T-helper 17 cell (primary cell): ENCODE measurements around the gene THSD4. TPM values are rescaled to one million over a fixed set of nuclear protein-coding genes. Genes with fewer than 3 reads are reported as not detected.
A peak's percentile ranks its signal among the peaks of the same experiment; 100 is the strongest.

Experiments
- ATAC-seq: fragments of 150-1000 bp; cut with Tn5 transposase; 2 replicates; pipeline ENCODE4 v1.10.0; 2021; ENCODE audit warnings: mild to moderate bottlenecking, moderate library complexity
- DNase-seq, 3 donors: peaks; one replicate each; pipeline versions ENCODE4 v3.0.0 to v3.0.0-alpha.2; 2020 to 2021
- H3K9me3 ChIP-seq: one replicate; pipeline ENCODE4 v1.7.0; 2013; ENCODE audit warnings: low read length, mild to moderate bottlenecking; ENCODE audit not compliant: control insufficient read depth, poor library complexity, severe bottlenecking
- H3K27ac Mint-ChIP-seq: one replicate; pipeline ENCODE4 v1.8.0; 2022; ENCODE audit warnings: mild to moderate bottlenecking, moderate library complexity, mixed read lengths
- H3K27me3 Mint-ChIP-seq: one replicate; pipeline ENCODE4 v1.8.0; 2022; ENCODE audit warnings: mixed read lengths
- H3K36me3 Mint-ChIP-seq: one replicate; pipeline ENCODE4 v1.8.0; 2022; ENCODE audit warnings: low read depth, mixed read lengths
- H3K4me1 Mint-ChIP-seq: one replicate; pipeline ENCODE4 v1.8.0; 2022; ENCODE audit warnings: mild to moderate bottlenecking, mixed read lengths
- H3K4me3 Mint-ChIP-seq: one replicate; pipeline ENCODE4 v1.8.0; 2022; ENCODE audit warnings: mild to moderate bottlenecking, moderate library complexity, mixed read lengths
- total RNA-seq, 4 donors: library from RNA in 2 of 4; stranded (reverse) in 2 of 4; gene quantifications; one replicate each; pipeline ENCODE4 v1.2.3 and lab custom pipeline; 2022 to 2026

The THSD4 gene
- total RNA-seq, 2 donors from 2014 or later, result not detected

DNA sequence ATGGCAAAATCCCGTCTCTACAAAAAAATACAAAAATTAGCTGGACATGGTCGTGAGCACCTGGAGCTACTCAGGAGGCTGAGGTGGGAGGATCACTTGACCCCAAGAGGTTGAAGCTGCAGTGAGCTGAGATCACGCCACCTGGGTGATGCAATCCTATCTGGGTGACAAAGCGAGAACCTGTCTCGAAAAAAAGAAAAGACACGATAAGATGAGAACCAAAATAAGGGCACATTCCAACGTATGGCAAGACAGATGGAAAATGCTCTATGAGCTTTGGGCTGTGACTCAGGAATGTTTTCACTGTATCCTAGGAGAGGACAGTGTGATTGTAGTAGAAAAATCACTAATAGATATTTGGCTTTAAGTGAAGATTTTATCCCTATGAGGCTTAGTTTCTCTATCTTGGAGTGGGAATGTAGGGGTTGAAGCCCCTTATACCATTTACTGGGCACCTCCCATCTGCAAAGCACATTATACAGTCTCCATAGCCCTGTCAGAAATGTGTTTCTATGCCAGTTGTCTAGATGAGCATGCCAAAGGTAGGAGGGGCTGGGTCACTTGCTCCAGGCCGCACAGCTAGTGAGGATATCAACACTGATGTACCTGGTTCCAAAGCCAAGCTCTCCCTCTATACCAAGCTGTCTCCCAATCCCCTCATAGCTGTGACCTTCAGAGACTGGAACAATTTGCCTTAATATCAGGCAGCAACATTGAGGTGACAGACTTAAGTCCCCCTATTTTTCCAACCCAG is 641.5 kb downstream of the THSD4 start:
- H3K9me3 ChIP-seq, result no peaks in the 10 kb centered on the region
- ATAC-seq (no peak), DNase-seq (no peak)
- Mint-ChIP-seq H3K4me3 (no peak overlapping the region), H3K27me3 (peaks cover 13% of the 10 kb centered on the region), H3K4me1 (no peaks in the 10 kb centered on the region), H3K27ac (no peak overlapping the region), H3K36me3 (peaks cover 2% of the 10 kb centered on the region)

DNA sequence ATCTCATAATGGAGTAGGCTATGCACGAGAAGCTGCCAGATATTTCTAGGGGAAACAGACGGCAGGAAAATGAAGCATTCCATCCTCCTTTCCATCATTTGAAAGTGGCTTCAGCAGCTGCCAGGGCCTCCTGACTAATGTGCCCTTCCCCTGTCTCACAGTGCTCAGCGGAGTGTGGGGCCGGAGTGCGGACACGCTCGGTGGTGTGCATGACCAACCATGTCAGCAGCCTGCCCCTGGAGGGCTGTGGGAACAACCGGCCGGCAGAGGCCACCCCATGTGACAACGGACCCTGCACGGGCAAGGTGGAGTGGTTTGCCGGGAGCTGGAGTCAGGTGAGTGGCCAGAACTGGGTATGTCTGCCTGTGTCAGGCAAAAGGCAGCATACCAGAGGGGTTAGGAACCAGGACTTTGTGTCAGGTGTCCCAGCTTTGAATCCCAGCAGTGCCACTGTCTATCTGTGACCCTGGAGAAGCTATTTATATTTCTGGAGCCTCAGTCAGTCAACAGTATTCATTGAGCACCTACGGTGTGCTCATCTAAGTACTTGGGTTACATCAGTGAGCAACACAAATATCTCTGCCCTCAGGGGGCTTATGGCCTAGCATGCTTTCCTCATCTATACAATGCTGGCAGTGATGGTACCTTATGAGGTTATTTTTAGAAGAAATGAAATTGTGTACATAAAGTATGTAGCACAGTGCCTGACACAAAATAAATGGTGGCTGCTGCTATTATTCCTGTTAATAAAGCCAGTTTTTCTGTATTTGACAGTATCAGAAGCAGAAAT is 642.7 kb downstream of the THSD4 start:
- H3K27me3 Mint-ChIP-seq, result peaks cover 9% of the 10 kb centered on the region
- ATAC-seq, result no peak
- H3K4me1 Mint-ChIP-seq, result no peaks in the 10 kb centered on the region

DNA sequence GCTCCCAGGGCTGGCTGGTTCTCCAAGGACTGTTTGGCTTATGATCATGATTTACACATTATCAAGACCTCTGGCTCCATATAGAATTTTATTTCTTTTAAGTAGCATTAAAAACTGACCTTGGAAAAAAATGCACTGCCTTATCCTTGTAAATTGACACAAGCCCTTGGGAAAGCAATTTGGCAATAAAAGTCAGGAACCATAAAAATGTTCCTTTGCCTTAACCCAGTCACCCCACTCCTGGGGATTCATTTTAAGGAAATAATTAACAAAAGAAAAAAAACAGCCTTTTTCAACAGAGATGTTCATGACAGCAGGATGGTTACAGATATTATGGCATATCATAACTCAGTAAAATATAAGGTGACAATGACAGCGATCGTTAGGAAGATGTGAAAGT is 643.4 kb downstream of the THSD4 start:
- Mint-ChIP-seq H3K27me3 (peaks cover 9% of the 10 kb centered on the region), H3K4me1 (no peaks in the 10 kb centered on the region), H3K36me3 (peaks cover 2% of the 10 kb centered on the region), H3K4me3 (no peak overlapping the region), H3K27ac (no peak overlapping the region)
- H3K9me3 ChIP-seq, result no peaks in the 10 kb centered on the region
- no peak for ATAC-seq
- DNase-seq, result no peak

More for the DNA sequence above, 642.7 kb downstream of the THSD4 start:
- H3K36me3 Mint-ChIP-seq, result peaks cover 2% of the 10 kb centered on the region
- no peak overlapping the region for H3K4me3 Mint-ChIP-seq
- H3K27ac Mint-ChIP-seq, result no peak overlapping the region
- no peak for DNase-seq
- no peaks in the 10 kb centered on the region for H3K9me3 ChIP-seq

DNA sequence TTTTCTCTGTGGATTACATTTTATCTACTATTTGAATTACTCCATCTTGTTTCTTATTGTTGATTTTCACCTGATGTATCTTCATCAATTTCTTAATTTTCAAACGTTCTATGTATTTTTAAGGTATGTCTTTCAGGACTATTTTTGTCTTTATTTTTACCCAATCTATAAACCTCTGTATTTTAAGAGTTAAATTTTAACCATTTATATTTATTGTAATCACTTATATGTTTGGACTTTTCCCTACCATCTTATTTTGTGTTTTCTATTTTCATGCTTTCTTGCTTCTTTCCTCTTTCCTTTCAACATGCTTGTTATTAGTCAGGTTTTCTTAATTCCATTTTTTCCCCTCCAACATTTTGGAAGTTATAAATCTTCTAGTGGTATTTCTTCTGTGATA is 645.6 kb downstream of the THSD4 start:
- no peaks in the 10 kb centered on the region for H3K9me3 ChIP-seq
- no peak for DNase-seq
- ATAC-seq, result no peak
- Mint-ChIP-seq H3K4me1 (no peaks in the 10 kb centered on the region), H3K27me3 (peaks cover 13% of the 10 kb centered on the region), H3K4me3 (no peak overlapping the region), H3K36me3 (no peaks in the 10 kb centered on the region), H3K27ac (no peak overlapping the region)

DNA sequence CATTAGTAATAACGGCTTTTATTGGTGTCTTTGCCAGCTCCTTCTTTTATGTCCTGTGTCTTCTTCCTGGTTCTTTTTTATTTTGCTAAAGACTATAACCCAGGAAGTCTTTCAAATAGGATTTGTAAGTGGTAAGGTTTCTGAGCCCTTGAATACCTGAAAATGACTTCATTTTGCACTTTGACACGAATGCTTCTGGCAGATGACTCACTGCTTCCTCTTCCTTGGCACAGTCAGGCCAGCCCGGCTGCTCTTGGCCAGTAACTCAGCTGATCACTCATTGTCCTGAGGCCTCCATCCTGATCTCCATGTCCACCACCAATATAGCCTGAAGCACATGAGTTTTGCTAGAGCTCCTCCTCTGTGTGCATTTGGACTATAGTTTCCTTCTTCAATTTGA is 646.4 kb downstream of the THSD4 start:
- Mint-ChIP-seq H3K4me3 (no peak overlapping the region), H3K27me3 (peaks cover 16% of the 10 kb centered on the region), H3K4me1 (no peaks in the 10 kb centered on the region), H3K36me3 (no peaks in the 10 kb centered on the region), H3K27ac (no peak overlapping the region)
- DNase-seq, result no peak
- H3K9me3 ChIP-seq, result no peaks in the 10 kb centered on the region
- no peak for ATAC-seq

DNA sequence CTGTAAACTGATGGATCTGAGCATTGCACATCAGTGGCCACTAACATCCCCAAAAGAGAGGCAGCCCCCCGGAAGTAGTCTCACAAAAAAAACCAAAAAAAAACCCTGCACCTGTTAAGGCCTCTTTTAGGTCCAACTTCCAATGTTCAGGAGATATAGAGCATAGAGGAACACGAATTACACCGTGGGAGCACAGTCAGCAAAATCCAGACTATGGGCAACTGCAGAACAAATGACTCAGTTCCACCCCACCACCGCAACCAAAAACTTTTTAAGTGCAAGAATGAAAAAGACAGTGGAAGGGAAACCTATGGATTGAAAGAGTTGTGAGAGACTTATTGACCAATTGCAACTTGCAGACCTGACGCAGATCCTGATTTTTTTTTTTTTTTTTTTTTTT is 652.9 kb downstream of the THSD4 start:
- H3K27me3 Mint-ChIP-seq, result peaks cover 35% of the 10 kb centered on the region
- H3K9me3 ChIP-seq, result no peaks in the 10 kb centered on the region
- no peaks in the 10 kb centered on the region for H3K36me3 Mint-ChIP-seq
- no peak for DNase-seq
- ATAC-seq, result no peak
- H3K4me3 Mint-ChIP-seq, result no peak overlapping the region
- no peak overlapping the region for H3K27ac Mint-ChIP-seq
- no peaks in the 10 kb centered on the region for H3K4me1 Mint-ChIP-seq

DNA sequence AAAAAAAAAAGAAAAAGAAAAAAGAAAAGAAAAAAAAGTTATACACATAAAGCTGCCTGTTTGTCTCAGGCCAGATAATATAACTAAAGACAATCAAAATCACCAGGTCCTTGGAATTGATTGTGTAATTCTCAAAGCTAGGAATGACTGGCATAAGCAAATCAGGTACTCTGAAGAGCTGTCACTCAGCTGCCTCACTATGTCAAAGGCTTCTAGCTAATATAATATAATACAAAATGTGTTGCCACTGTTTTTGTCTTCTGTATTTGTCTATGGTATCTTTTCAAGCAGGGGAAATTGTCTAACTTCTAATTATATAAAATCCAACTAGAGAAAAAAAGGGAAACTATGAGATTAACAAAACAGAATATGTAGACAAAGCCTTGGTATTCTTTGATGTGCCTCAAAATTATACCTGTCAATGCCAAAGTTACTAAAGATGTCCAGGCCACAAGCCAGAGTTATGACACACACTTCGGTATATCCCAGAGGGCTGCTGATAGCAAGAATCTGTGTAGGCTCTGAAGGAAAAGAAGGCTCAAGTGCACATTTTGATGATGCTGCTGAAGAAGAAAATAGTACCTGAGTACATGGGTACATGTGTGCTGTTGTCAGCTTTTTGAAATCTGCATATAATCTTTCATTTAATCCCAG is 658.1 kb downstream of the THSD4 start:
- H3K36me3 Mint-ChIP-seq, result no peaks in the 10 kb centered on the region
- H3K4me3 Mint-ChIP-seq, result no peak overlapping the region
- H3K27me3 Mint-ChIP-seq, result peaks cover 12% of the 10 kb centered on the region
- no peak for DNase-seq
- H3K27ac Mint-ChIP-seq, result no peak overlapping the region
- ATAC-seq, result no peak
- no peaks in the 10 kb centered on the region for H3K4me1 Mint-ChIP-seq
- H3K9me3 ChIP-seq, result no peaks in the 10 kb centered on the region

DNA sequence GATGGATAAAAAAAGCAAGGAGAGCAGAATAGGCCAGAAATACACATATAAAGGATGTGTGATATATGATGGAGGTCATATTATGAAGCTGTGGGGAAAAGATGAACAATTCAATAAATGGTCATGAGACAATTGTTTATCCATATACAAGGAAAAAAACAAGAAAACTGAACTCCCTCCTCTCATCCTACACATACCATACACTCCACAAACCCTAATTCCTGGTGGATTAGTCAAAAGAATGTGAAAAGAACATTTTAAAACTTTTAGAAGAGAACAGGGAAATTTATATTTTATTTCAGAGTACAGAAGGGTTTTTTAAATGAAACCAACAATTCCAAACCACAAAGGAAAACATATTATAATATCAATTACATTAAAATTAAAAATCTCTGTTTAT is 660.6 kb downstream of the THSD4 start:
- Mint-ChIP-seq H3K4me3 (no peak overlapping the region), H3K27me3 (peaks cover 18% of the 10 kb centered on the region), H3K4me1 (peaks cover 5% of the 10 kb centered on the region), H3K27ac (no peak overlapping the region), H3K36me3 (no peaks in the 10 kb centered on the region)
- ATAC-seq (no peak), DNase-seq (no peak)
- H3K9me3 ChIP-seq, result no peaks in the 10 kb centered on the region

DNA sequence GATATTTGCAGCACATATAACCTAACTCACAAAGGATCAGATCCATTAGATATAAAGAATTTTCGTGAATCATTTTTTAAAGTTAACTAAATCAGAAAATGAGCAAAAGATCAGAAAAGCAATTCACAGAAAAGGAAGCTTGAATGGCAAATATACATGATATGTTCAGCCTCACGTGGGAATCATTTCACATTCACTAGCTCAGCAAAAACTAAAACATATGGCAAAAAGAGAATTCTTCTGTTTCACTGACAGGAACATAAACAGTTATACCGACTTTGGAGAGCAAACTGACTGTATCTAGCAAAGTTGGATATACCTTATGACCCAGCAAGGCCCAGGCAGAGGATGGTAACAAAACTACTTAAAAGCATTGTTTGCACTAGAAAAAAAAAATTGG is 661.0 kb downstream of the THSD4 start:
- Mint-ChIP-seq H3K36me3 (no peaks in the 10 kb centered on the region), H3K4me1 (peaks cover 5% of the 10 kb centered on the region), H3K27ac (no peak overlapping the region), H3K27me3 (peaks cover 18% of the 10 kb centered on the region), H3K4me3 (no peak overlapping the region)
- DNase-seq, result no peak
- no peak for ATAC-seq
- H3K9me3 ChIP-seq, result no peaks in the 10 kb centered on the region

DNA sequence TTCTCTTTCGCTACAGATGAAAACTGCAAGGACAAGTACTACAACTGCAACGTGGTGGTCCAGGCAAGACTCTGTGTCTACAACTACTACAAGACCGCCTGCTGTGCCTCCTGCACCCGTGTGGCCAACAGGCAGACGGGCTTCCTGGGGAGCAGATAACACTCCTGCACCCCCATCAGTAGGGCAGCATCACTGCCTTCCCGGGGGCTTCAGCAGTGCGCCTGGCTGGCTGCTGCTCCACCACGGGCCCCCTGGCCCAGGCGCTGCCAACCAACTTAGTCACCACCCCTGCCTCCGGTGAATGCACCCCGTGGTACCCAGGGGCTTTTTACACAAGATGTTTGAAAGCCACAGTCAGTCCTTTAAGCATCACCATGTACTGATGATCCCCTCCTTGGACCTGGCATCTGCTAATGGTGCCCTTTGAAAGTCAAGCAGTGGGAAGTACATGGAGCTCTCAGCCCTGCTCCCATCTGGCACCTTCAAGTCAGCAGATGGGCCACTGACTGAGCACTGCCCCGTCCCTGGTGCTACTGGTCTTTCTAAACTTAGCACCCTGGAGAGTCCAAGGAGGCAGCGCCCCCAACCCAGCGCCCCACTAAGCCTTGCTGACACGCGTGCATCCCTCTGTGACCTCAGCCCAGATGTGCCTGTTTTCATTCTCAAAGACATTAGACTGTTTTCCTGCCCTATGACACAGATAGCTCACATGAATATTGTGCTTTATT is 662.1 kb downstream of the THSD4 start:
- Mint-ChIP-seq H3K27ac (no peak overlapping the region), H3K27me3 (peaks cover 18% of the 10 kb centered on the region)

DNA sequence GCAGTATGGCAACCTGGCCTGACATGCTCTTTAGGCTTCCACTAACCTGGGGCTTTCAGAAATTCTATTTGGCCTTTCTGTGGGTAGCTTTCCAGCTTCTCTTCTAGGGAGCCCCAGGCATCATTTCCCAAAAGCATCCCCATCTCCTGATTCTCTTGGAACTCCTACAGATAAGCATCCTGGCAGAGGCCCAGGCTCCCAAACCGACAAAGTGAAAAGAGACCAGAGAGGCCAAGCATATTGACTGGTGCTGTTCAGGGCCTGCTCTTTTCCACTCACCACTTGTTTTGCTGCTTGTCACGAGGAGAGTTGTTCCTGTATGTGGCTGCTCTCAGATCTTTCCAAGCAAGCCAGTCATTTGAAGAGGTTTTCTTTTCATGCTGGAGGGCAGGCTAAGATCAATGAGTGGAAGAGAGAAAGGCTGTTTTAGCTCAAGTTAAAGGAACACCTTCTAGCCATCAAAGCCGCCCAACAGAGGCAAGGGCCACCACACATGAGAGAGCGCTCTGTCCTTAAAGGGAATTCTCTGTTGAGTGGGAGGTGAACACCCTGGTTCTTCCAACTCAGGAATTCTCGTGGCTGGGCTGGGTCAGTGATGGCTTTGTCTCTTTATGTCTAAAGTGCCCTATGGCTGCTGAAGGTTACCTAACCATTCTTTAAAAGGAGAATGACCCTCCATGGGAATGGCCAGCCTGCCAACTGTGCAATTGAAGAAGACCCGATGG is 664.0 kb downstream of the THSD4 start:
- H3K4me3 Mint-ChIP-seq, result no peak overlapping the region
- no peaks in the 10 kb centered on the region for H3K9me3 ChIP-seq
- H3K27ac Mint-ChIP-seq, result no peak overlapping the region
- H3K27me3 Mint-ChIP-seq, result peaks cover 24% of the 10 kb centered on the region
- no peak for ATAC-seq
- peaks cover 5% of the 10 kb centered on the region for H3K4me1 Mint-ChIP-seq
- DNase-seq, result no peak
- H3K36me3 Mint-ChIP-seq, result no peaks in the 10 kb centered on the region

More for the DNA sequence above, 662.1 kb downstream of the THSD4 start:
- H3K4me3 Mint-ChIP-seq, result no peak overlapping the region
- no peaks in the 10 kb centered on the region for H3K9me3 ChIP-seq
- ATAC-seq, result no peak
- no peaks in the 10 kb centered on the region for H3K36me3 Mint-ChIP-seq
- peaks cover 5% of the 10 kb centered on the region for H3K4me1 Mint-ChIP-seq
- no peak for DNase-seq

DNA sequence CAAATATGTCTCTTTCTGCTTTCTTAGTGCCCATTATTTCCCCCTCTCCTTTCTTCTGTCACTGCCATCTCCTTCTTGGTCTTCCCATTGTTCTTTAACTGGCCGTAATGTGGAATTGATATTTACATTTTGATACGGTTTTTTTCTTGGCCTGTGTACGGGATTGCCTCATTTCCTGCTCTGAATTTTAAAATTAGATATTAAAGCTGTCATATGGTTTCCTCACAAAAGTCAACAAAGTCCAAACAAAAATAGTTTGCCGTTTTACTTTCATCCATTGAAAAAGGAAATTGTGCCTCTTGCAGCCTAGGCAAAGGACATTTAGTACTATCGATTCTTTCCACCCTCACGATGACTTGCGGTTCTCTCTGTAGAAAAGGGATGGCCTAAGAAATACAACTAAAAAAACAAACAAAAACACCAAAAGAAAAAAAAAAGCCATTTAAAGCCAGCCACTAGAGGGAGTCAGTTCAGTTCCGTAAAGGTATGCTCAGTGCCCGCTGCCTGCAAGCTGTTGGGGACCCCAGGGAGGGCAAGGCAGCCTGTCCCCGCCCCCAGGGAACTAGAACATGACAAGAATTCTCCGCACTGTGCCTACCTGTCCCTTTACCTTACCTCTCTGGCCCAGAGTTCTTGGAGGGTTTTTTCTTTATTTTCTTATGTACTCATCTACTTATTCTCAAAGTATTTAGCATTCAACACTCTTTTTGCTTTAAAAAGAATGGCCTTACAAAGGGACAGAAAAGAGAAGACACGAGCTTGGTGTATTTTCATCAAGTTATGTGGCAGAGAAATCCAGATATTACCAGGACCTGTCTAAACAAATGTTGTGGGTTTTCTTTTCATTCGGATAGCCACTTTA is 665.1 kb downstream of the THSD4 start:
- ATAC-seq (peak; percentile 68), DNase-seq (no peak)
- no peak overlapping the region for H3K4me3 Mint-ChIP-seq

More for the DNA sequence above, 665.1 kb downstream of the THSD4 start:
- Mint-ChIP-seq H3K27me3 (peaks cover 33% of the 10 kb centered on the region), H3K27ac (no peak overlapping the region), H3K4me1 (peaks cover 5% of the 10 kb centered on the region), H3K36me3 (no peaks in the 10 kb centered on the region)
- H3K9me3 ChIP-seq, result no peaks in the 10 kb centered on the region
